ENCODE measurements around the gene C17orf107. TPM values are rescaled to one million over a fixed set of nuclear protein-coding genes. Genes with fewer than 3 reads are reported as not detected.

C17orf107 gene
- total and polyA plus RNA-seq, 9 of the 15 experiments (the other 6 are each of a cell fraction or from before 2014, with no cell fraction given) = 0.05 to 0.29 (median 0.07) TPM; not detected in 4

- BruUV-seq (replicated peaks) = no TSS peak
- TF ChIP-seq BRD4 (IDR thresholded peaks at IDR 0.05) (0 out of 2 replicates have a peak, but pooled peaks have one; percentile 31), BRD9 (IDR thresholded peaks at IDR 0.05; ENCODE audit: low read depth, partially characterized antibody) (peak; percentile 66), MYC (IDR thresholded peaks at IDR 0.05; ENCODE audit: low read depth, low read length) (no peak), MYC (CRISPR knock-in tag; IDR thresholded peaks at IDR 0.05; ENCODE audit: borderline replicate concordance, low read depth) (no peak), ZNF316 (IDR thresholded peaks at IDR 0.05) (0 out of 2 replicates have a peak, but pooled peaks have one; percentile 9), NFRKB (IDR thresholded peaks at IDR 0.05; ENCODE audit: low read depth) (peak; percentile 5; the same call in 1 of the 2 replicates), KLF13 (tag; IDR thresholded peaks at IDR 0.05; ENCODE audit: borderline replicate concordance, low read depth) (no peak), HINFP (tag; conservative IDR thresholded peaks at IDR 0.05; ENCODE audit: low read depth) (no peak), CC2D1A (IDR thresholded peaks at IDR 0.05) (0 out of 2 replicates have a peak, but pooled peaks have one; percentile 16), MTA2 (IDR thresholded peaks at IDR 0.05; ENCODE audit: low read depth) (peak; percentile 29; the same call in 1 of the 2 replicates), HDAC2 (IDR thresholded peaks at IDR 0.05) (peak; percentile 52; the same call in 1 of the 2 replicates), DDX20 (tag; IDR thresholded peaks at IDR 0.05; ENCODE audit: low read depth) (no peak)
- TF ChIP-seq, protein P1, sequence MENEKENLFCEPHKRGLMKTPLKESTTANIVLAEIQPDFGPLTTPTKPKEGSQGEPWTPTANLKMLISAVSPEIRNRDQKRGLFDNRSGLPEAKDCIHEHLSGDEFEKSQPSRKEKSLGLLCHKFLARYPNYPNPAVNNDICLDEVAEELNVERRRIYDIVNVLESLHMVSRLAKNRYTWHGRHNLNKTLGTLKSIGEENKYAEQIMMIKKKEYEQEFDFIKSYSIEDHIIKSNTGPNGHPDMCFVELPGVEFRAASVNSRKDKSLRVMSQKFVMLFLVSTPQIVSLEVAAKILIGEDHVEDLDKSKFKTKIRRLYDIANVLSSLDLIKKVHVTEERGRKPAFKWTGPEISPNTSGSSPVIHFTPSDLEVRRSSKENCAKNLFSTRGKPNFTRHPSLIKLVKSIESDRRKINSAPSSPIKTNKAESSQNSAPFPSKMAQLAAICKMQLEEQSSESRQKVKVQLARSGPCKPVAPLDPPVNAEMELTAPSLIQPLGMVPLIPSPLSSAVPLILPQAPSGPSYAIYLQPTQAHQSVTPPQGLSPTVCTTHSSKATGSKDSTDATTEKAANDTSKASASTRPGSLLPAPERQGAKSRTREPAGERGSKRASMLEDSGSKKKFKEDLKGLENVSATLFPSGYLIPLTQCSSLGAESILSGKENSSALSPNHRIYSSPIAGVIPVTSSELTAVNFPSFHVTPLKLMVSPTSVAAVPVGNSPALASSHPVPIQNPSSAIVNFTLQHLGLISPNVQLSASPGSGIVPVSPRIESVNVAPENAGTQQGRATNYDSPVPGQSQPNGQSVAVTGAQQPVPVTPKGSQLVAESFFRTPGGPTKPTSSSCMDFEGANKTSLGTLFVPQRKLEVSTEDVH (IDR thresholded peaks at IDR 0.05; ENCODE audit: low read depth, partially characterized antibody) = no peak
- TF ChIP-seq, protein P2, sequence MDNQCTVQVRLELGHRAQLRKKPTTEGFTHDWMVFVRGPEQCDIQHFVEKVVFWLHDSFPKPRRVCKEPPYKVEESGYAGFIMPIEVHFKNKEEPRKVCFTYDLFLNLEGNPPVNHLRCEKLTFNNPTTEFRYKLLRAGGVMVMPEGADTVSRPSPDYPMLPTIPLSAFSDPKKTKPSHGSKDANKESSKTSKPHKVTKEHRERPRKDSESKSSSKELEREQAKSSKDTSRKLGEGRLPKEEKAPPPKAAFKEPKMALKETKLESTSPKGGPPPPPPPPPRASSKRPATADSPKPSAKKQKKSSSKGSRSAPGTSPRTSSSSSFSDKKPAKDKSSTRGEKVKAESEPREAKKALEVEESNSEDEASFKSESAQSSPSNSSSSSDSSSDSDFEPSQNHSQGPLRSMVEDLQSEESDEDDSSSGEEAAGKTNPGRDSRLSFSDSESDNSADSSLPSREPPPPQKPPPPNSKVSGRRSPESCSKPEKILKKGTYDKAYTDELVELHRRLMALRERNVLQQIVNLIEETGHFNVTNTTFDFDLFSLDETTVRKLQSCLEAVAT (IDR thresholded peaks at IDR 0.05) = peak; percentile 14 to 37; a peak in 2 of 4 replicates
These were observed 49.0 kb downstream of the C17orf107 start, which contains the start of gene PFN1 for GRCh38 chr17:4948166-4948930. TSS of gene PFN1 (minus strand) at chr17:4948530. CDS start at chr17:4948394, 136 bp downstream.

More at GRCh38 chr17:4948166-4948930, 49.0 kb downstream of the C17orf107 start, which contains the start of gene PFN1:
- intact Hi-C loops (cut with micrococcal nuclease) = no loop called here
- ChIA-PET POLR2A (interaction anchor here (0.6 to 4.7 kb wide), 8 partner anchors 8 to 704 kb away, joined by 3 to 21 read pairs (median 3); partner anchors contain the start of genes RNF167, SLC25A11 and SPAG7), CTCF (ENCODE audit: low intra/inter-chr PET ratio) (no interaction called here)
- peak within 1 kb of the TSS; percentile 94 to 97 for H3K9ac ChIP-seq (ENCODE audit: insufficient read depth in 1 of 2, low read depth in 2 of 2, low read length in 2 of 2)
- peaks cover 22% of the 10 kb centered on the region for H4K20me1 ChIP-seq (replicated peaks; ENCODE audit: control insufficient read depth, insufficient read depth, low read length)
- FAIRE-seq (peak; percentile 79), DNase-seq (ENCODE audit: extremely low read depth in 1 of 4, low spot score in 3 of 4) (peak; percentile 63 to 89 (median 80)), ATAC-seq (peak; percentile 56)
- H3K4me1 ChIP-seq (replicated peaks in 1 of 2; ENCODE audit: control insufficient read depth in 2 of 2, insufficient read depth in 2 of 2, low read length in 2 of 2) = peaks cover 32 to 52% of the 10 kb centered on the region in 2 experiments
- in situ Hi-C loops (cut with MboI) = no loop called here
- H3K36me3 ChIP-seq (ENCODE audit: control insufficient read depth, insufficient read depth, low read length) = peaks cover 45% of the 10 kb centered on the region
- H3K27ac ChIP-seq (ENCODE audit: extremely low read depth, low read depth, low read length) = peak within 1 kb of the TSS; percentile 98
- H2AFZ ChIP-seq (ENCODE audit: low read depth, low read length) = peak within 1 kb of the TSS; percentile 52
- WGBS (ENCODE audit: insufficient coverage, low coverage, missing lambda C conversion rate) = 0% methylated on average over 7 of the region's 59 CpGs
- no peaks in the 10 kb centered on the region for H3K27me3 ChIP-seq (ENCODE audit: control insufficient read depth in 2 of 2, insufficient read depth in 2 of 2, low read length in 2 of 2)
- H3K4me3 ChIP-seq = peak within 1 kb of the TSS; percentile 97
- no peaks in the 10 kb centered on the region for H3K9me1 ChIP-seq (ENCODE audit: control insufficient read depth, insufficient read depth, low read length)
- peaks cover 69% of the 10 kb centered on the region for H3K79me2 ChIP-seq (ENCODE audit: control insufficient read depth, insufficient read depth, low read length)
- H3K9me3 ChIP-seq (replicated peaks; ENCODE audit: control insufficient read depth, insufficient read depth, low read depth, low read length) = no peaks in the 10 kb centered on the region
- peak within 1 kb of the TSS; percentile 93 for H3K4me2 ChIP-seq (ENCODE audit: insufficient read depth, low read length)
